Kidney tubule cell (primary cell): ENCODE measurements around the gene NDUFS5.
"Not testable (repeated sequence)": the region's sequence is repeated elsewhere in the genome, so short reads cannot be mapped to it uniquely, and the experiment has no call there.

ENCODE experiments used
- DNase-seq: peaks from one replicate; pipeline ENCODE4 v3.0.0-alpha.2; 2018; ENCODE audit warnings: low spot score

NDUFS5 gene

DNA sequence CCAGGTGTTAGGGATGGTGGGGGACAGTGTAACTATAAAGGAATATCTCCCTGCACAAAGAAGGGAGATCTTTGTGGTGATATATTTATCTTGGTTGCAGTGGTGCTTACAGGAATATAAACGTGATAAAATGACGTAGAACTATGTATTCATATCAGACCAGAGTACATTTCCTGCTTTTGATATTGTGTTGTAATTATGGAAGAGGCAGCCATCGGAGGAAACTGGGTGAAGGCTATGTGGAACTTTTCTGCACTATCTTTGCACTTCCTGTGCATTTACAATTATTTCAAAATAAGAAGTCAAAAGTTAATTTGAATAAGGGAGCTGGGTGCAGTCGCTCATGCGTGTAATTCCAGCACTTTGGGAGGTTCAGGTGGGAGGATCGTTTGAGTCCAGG lies 37.6 kb downstream of the NDUFS5 start:
- no peak for DNase-seq

- DNase-seq = no peak
These were observed 39.4 kb downstream of the NDUFS5 start for GRCh38 chr1:39065542-39065941.

- not testable (repeated sequence) for DNase-seq
These were observed 42.1 kb downstream of the NDUFS5 start for GRCh38 chr1:39068227-39068626.

DNA sequence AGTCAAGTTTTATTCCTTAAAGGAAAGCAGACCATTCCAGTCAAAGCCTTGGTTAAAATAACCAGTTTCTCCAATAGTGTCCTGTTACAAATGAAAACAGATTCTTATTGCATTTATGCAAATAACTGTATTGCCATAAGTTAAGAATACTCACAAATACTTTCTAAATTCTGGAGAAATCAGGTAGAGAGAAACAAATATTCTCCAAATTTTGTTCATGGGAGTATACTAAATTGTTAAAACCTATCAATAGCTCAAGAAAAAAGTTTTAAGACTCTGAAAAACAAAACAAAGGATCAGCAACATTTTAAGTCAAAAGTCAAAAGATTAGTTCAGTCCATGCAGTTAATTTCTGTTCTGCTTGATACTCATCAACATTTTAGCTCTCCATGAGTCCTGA lies 45.4 kb downstream of the NDUFS5 start:
- DNase-seq = not testable (repeated sequence)

- DNase-seq = peak; percentile 48
These were observed 50.1 kb downstream of the NDUFS5 start for GRCh38 chr1:39076127-39076798.

GRCh38 chr1:39076799-39077148 lies 50.6 kb downstream of the NDUFS5 start:
- no peak for DNase-seq

DNA sequence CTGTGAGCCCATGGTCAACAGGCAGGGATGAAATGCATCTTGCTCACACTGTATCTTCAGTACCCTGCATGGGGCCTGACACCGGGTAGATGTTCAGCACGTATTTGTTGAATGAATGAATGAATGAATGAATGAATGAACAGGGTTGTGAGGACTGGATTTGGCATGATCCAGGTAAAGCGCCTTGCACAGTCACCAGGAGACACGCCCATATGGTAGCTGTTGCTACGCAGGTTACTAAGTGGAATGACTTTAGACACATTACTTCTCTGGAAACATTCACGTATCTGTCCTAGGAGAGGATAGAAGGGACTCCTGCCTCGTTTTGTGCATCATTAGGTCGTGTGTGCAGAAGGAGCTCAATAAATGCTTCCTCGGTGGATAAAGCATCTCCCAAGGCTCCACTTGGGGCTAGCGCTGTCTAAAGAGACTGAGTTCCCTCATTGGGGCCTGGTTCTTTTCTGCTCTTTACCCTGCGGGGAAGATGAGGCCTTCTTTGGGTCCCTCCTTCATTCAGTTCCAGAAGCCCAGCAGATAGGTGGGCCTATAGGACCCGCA lies 54.2 kb downstream of the NDUFS5 start:
- DNase-seq = no peak

DNA sequence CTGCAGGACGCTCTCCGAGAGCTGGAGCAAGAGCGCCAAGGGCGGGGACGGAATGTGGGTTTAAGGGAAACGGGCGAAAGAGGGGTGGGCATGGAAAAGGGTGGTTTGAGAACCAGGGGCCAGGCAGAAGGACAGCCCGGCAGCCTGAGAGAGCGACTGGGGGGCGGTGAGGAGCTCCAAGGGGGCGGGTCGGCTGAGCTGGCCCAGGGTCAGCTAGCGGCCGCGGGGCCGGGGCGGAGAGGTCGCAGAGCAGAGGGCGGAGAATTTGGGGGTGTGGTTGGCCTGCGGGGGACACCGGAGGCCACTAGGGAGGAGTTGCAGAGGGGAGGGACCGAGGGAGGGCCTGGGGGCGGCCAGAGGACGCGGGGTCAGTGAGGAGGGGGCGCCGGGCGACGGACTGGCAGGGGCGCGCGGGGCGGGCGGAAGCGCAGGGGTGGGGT lies 54.7 kb downstream of the NDUFS5 start:
- DNase-seq = no peak

GRCh38 chr1:39081271-39082009 lies 55.3 kb downstream of the NDUFS5 start:
- DNase-seq = peak; percentile 22

- DNase-seq = no peak
These were observed 56.1 kb downstream of the NDUFS5 start for GRCh38 chr1:39082010-39082799.

DNA sequence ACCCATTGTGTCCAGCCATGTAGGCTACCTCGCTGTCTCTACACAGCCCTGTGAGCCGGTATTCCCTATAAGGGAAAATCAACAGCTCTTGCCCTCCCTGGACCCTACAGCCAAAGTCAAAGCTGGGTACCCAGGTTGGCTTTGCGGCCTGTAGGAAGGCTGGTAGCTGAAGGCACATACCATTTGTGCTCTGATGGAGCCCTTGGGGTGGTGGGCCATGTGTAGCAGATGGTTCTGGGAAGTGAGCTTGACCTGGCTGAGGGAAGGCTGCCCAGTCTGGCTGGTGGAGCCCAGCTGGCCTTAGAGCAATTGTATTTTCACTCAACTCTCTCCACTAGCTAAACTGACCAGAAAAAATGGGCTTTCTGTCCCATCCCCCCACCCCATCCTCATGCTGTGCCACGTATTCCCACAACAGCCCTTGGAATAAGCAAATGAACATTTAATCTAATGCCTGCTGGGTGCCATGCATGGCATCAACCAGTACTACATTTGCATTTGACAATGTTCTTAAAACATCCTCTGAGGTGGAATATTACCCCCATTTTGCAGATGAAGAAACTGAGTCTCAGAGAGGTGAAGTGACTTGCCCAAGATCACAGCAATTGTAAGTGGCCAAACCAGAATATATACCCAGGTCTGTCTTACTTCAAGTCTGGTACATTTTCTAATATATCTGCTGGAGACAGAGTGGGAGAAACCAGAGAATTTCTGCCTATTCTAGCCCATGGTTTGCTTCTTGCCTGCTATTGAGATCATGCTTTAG lies 56.8 kb downstream of the NDUFS5 start:
- no peak for DNase-seq

- no peak for DNase-seq
These were observed 58.0 kb downstream of the NDUFS5 start for GRCh38 chr1:39084191-39084590.
